Cortex of kidney (tissue), 1 donor: ENCODE results near the gene BAIAP2.

ENCODE experiments used
- DNase-seq: peaks from one replicate; lab custom pipeline; 2025; lab: John Stamatoyannopoulos, UW

Gene BAIAP2

DNA sequence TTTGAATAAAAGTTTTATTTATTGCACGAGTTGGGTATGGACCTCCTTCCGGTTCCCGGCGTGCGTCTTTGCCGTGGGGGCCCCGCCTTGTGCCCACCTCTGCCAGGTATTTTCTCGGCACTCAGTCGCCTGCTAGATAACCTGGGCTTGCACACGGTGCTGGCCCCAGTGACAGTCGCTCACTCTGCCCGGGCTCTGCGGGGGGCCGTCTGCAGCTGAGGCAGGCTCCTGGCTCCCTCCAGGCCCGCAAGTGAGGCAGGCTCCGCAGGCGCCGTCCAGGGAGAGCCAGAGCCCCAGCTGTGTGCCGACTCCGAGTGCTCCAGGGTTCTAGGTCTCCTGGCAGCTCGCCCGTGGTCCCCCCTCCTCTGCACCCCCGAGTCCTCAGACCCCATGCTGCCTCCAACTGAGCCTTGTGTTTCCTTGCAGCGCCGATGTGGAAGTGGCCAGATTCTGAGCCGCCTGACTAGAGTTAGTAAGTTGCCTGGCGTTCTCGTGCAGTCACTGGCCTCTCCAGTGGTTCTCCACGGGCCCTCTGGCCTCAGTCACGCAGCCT is 75.6 kb downstream of the BAIAP2 start:
- no peak for DNase-seq

DNA sequence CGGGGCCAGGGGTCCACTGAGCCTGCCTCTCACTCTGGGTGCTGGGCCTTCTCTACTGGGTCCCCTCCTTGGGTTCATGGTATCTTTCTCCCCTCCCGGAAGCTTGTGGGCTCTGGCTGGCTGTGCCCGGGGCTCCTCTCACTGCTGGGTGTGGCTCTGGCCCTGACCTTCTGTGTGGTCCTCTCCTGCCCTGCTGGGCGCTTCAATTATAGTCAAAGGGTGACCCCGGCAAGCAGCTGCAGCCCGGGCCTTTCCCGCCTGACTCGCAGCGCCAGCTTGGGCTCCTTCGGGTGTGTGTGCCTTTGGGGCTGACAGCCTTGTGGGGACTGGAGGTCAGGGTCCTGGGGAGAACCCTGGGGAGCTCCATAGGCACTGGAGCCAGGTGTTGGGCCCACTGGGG is 76.1 kb downstream of the BAIAP2 start:
- DNase-seq, result no peak

DNA sequence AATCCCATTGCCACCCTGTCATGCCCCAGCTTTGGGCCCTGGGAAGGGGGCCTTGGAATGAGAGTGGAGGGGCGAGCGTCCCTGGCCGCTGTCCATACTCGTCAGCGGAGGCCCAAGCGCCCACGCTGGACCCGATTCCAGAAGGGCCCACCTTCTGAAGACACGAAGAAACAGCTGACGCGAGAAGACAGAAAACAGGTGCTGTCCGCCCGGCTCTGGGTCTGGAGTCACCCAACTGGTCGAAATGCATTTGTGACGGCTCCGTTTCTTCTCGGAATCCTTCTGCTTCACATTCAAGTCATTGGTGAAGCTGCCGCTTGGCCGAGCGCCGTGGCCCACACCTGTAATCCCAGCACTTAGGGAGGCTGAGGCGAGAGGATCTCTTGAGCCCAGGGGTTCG is 77.5 kb downstream of the BAIAP2 start:
- no peak for DNase-seq

DNA sequence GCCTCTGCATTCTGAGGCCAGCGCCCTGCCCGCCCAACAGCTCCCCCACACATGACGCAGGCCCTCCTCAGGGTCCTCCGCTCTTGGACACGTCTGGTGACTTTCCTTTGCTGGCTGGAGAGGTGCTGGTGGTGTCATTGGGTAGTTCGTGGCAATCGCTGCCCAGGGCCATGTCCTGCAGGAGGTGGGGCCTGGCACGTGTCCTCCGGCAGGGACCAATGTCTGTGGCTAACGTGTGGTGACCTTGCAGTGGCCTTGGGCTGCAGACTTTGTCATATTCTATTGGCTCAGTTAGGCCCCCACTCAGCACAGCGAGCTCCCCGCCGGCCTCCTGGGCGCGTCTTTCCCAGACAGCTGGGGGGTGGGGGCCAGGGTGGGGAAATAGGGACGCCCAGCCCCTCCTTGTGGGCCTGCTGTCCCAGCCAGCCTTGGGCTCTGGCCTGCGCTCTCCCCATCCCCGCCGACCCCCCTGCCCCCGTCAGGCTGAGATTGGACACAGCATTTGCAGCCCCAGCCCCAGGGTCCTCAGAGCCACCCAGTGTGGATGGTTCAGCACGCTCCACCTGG is 78.3 kb downstream of the BAIAP2 start:
- no peak for DNase-seq

DNA sequence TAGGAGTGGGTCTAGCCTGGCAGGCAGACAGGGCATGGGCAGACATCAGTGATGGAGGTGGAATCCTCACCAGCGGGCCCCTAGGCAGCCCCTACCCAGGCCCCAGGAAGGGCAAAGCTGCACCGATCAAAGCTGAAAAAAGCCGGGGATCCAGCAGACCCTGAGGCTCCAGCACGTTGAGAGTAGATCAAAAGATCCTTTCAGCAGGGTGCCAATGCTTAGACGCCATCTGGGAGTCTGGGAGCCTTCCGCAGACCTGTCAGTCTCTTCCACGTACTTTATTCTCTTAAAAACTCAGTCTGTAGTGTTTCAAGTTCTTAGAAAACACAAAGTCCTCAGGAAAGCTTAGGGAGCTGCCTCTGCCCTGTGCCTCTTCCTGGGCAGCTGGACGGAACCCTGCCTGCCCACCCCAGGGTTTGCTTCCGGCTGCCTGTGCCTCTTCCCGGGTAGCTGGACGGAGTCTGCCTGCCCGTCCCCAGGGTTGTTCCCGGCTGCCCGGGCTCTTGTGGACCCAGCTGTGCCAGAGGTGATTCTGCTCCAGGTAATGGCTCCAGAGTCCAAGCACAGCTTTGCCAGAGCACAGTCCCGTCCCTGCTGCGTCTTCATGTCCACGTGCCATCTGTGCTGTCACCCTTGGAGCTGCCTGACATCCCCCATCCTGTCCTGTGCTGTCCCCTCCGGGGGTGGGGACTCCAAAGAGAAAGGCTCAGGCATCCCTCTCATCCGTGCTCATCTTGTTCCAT is 79.6 kb downstream of the BAIAP2 start:
- DNase-seq, result no peak

DNA sequence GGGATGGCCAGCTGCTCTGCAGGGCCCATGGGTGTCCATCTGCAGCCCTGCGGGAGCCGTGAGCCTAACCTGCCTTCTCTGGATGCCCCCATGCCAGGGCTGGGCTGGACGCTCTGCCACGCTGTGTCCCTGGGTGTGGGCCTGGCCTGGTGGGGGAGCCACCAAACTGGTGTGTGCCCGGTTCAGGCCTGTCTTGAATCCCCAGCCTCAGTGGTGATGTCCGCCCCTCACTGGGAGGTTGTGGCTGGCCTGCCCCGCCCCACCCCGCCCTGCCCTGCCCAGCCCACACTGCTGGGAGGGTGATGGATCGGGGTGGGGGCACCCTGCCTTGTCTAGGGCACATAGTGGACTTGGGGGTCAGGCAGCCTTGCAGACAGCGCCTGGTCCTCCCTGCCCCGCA is 80.3 kb downstream of the BAIAP2 start:
- DNase-seq, result no peak

DNA sequence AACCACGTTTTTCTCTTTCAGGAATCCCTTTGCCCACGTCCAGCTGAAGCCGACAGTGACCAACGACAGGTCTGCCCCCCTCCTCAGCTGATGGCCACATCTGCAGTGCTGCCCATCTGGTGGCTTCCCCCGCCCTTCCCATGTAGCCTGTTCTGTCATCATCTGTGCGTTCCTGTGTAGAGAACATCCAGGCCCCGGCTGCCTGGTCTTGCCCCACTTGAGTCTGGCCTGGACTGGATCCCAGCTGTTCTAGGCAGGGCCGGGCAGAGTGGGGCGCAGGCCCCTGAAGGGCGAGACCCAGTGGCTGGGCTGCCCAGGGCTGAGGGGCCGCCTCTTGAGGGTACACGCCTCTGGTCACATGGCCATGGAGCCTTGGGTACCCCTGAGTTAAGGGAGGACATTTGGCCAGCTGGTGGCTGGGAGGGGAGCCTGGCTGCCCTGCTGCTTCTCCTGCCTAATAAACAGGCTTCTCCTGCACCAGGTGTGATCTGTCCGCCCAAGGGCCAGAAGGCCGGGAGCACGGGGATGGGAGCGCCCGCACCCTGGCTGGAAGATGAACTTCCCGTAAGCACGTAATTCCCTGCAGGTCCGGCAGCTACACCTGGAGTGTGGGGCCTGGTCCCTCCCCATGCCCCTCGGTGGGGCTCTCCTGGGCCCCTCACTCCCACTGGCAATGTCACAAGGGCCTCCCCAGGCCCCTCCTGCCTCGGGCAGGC is 81.0 kb downstream of the BAIAP2 start:
- no peak for DNase-seq

DNA sequence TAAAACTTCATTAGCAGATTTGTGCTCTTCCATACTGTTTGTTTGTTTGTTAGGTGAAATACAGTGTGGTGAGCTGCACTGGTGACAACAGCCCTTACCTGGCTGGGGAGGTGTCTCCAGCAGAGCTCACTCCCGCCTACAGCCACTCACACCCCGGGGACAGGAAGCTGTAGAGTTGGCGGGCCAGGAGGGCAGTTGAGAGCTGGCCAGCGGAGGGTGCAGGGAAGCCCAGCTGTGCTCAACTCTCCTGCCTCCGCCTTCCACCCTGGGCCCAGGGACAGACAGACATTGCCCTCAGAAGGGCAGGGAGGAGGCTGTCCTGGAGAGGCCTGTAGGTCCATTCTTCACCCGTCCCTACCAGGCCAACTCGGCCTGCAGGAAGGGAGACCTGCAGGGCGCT is 81.8 kb downstream of the BAIAP2 start:
- DNase-seq, result no peak

DNA sequence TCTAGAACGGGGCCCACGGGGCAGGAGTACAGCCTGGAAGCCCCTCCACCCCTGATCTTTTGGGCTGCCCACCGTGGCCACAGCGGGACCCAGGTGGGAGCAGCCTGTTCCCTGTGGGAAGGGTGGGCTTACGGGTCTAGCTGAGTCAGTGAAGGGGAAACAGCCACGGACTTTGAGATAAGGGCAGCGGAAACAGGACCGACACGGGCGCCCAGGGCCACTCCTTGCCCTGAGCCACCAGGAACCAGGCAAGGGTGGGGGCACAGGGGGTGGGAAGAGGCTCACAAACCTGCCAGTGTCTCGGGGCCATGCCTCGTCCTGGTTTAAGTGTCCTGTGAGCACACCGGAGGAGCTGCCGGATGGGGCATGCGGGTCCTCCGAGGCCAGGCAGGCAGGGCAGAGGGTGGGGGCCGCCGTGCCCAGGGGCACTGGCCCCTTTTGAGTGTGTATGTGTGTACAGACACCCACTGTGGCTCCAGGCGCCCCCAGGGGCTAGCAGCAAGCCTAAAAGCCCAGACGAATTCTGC is 82.8 kb downstream of the BAIAP2 start:
- no peak for DNase-seq

DNA sequence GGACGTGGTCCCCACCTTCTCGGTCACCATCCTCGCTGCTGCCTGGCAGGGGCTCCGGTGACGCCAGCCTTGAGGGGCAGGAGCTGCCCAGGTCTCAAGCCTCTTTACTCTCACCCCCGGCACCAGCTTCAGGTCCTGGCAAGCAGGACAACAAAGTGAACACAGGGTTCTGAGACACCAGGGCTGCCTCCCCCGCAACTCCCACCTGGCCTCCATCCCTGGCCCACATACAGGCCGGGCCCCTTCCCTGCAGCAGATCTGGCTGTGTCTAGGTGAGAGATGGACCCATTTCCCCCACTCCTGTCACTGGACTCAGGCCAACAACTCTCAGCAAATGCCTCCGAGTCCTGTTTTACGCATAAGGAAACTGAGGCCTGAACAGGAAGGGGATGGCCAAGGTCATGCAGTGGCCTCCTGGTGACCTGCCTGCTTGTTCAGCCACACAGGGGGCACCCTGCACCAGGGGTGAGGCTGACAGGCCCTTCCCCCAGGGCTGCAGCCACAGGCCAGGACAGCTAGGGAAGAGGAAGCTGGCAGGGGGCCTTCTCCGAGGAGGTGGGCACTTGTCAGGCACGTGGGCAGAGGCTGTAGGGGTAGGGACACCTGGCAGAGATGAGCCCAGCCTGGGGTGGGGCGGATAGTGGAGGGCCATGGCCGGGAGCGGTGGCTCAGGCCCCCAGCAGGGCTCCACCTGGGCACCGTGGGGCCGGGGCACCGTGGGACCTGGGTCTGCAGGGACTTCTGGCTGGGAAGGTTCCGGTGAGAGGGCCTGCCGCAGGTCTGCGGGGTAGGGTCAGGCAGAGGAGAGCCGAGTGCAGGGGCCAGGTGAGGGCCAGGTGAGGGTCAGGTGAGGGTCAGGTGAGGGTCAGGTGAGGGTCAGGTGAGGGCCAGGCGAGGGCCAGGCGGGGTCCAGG is 83.6 kb downstream of the BAIAP2 start:
- no peak for DNase-seq

DNA sequence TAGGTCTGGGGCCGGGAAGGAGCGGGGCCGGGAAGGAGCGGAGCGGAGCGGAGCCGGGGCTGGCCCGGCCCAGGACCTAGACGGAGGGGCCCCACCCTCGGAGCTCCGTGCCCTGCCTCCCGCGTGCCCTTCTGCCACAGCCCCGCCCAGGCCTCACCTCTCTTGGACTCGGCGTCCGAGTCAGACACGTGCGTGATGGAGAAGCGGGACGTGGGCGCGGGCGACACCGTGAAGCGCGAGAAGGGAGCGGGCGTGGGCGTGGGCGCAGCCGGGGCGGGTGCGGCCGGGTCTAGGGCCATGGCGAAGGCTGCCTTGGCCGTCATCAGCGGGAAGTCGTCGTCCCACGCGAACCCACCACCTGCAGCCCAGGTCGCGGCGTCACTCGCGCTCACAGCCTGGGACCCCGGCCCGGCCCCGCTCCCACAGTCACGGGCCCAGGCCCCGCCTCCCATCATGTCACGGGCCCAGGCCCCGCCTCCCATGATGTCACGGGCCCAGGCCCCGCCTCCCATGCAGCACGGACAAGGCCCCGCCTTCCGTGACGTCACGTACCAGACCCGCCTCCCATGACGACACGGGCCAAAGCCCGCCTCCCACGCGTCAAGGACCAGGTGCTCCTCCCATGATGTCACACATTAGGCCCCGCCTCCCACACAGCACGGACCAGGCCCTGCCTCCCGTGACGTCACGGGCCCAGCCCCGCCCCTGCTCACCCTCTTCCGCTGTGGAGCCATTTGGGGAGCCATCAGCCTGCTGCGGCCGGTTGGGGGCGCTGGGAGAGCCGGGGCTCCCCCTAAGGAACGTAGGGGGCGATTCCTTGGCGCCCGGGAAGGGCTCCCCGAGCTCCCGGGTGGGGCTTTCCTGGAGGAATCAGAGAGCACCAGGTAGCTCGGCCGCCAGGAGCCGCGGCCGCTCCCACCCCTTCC is 84.5 kb downstream of the BAIAP2 start:
- no peak for DNase-seq

DNA sequence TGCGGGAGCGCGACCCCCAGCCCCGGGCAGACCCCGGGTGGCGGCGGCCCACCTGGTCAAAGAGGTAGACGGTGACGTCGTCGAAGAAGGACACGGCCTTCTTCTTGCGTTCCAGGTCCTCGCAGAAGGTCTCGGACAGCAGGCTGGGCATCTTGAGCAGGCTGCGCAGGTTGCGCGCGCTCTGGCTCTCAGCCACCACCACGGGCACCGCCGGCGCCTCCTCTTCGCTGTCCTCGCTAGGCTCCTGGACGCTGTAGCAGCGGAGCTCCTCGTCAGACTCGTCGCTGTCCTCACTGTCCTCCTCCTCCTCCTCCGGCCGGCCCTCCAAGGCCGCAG is 85.2 kb downstream of the BAIAP2 start:
- no peak for DNase-seq

DNA sequence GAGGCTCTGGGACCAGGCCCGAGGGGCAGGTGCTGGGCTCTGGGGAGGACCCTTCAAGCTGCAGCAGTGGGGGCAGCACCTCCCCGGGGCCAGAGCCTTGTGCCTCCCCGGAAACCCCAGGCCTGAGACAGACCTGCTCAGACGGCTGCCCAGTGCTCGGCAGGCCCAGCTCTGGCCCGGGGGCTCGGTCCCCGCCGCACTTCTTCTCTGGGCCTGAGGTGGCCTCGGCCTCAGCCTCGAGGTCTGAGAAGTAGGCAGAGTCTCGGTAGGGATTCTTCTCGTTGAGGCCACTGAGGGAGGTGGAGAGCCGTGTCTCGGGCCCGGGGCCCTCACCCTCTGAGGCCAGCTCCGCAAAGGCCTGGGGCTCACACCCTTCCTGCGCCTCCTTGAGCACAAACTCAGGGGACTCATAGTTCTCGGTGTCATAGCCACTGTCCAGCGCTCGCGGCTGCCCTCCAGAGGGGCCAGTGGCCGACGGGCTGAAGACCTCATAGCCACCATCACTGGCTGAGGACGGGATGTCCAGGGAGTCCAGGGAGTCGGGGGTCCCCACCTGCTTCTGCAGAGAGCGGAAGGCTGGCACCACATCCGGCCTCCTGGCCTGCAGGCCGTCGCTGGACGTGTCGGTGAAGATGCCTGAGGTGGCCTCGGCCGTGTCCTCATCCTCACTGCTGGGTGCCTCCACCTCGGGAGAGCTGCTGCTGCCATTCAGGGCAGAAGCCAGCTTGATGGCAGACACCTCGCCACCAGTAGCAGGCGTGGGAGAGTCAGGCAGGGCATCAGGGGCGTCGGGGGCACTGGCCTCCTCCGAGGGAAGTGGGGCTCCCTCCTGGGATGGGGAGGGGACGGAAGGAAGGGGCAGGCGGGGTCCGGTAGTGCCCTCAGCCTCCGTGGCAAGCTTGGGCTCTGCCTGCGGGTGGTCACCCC is 86.0 kb downstream of the BAIAP2 start:
- no peak for DNase-seq

DNA sequence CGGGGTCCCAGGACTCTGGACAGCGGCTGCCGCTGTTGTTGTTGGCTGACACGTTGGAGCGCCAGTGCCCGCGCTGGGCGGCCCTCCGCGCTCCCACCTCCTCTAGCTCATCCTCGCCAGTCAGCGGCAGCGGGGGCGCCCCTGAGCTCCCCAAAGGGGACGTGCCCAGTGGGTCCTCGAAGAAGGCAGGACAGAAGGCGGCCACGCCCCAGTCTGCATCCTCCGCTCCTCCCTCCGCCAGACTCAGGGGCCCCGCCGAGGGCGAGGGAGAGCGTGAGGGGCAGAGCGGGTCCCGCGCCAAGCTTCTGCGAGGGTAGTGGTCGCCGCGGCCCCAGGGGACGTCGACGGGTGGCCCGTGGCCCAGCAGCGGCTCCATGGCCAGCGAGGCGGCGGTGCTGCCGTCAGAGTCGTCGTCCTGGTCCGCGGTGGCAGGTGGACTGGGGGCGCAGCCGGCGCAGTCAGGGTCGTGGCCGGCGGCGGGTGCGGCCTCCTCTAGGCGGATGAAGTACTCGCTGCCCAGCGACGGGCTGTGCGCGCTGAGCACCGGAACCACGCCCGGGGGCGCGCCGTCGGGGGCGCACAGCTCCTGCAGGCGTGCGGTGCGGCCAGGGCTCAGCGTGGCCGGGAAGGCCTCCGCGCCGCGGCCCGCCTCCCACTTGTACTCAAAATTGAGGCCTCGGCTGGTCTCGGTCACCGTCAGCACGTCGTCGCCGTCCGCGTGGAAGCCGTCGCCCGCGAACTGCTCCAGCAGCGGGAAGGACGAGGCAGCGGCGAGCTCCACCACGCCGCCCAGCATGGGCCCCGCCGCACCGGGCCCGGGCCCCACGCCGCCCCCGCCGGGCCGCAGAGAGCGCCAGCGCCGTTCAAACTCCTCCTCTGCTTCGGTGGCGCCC is 87.1 kb downstream of the BAIAP2 start:
- DNase-seq, result no peak

DNA sequence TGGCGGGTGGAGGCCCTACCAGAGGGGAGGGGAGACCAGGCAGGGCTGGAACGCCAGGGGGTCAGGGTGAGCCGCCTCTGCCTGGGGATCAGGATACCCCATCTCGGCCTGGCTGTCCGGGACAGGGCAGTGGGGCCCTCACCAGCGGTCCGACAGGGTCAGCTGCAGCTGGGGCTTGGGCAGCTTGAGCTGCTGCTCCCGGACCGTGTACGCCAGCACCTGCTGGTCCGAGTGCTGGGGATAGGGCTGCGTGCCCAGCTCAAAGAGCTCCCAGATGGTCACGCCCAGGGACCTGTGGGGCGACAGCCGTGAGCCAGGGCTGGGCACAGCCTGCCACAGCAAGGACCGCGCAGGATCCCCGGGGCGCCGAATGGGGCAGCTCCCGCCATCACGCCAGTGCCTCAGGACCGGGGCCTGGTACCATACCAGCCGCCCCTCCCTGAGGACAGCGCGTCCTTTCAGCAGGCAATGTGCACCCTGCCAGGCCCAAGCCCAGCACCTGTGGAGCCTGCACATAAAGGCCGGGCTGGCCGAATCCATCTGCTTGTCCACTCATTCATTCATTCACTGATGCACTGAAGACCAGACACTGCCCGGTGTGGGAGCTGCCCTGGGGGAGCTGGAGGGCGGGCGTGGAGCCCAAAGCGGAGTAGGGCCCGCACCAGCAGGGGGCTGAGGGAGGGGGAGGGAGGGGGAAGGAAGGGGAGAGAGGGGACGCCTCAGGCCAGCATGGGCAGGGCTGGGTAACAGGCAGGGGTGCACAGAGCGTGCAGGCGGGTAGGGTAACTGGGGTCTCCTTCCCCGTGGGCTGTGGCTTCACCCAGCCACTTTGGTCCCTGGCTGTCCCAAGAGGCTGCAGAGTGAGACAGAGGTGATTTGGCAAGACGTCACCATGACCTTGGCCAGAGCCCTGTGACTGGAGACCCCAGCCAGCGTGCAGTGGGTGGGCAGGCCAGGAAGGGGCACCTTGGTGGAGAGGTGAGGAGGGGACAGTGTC is 88.4 kb downstream of the BAIAP2 start:
- DNase-seq, result no peak

DNA sequence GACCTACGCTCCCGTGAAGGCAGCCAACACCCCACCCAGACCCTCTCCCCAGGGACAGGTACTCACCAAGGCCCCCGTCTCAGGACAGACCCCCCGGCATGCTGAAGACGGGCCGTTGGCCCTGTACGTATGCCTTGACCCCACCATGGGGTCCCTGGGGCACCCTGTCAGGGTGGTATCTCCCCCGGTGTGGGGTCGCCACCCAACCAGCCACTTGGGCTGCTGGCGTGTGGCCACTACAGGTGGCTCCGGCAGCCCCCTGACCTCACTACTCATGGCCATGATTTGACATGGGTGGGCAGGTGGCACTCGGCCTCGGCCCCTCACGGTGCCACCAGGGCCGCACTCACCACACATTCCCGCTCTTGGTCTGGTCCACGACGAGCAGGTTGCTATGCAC is 89.4 kb downstream of the BAIAP2 start:
- no peak for DNase-seq

DNA sequence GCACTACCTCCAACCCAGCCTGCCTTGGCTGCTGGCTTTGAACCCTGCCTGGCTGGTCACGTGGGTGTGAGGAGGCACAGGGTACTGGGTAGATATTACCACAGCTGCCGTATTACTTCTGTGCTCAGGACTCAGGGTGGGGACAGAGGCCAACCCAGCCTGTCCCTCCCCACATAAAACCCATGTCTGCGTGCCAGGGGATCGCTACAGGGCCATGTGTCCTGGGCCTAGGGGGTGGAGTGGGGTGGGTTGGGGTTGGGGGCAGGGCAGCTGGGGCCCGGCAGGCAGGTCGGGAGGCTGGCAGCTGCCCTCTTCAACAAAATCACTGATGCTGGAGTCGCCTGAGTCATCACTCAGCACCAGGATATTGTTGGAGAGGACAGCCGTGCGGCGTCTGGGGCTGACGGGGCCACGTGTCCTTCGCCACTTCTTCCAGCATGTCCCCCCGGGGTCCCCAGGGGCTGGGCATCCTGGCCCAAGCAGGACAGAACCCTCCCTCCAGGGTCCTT is 90.7 kb downstream of the BAIAP2 start:
- DNase-seq, result no peak
